SU-DHL-6 (cell line): ENCODE results near the gene IZUMO2.
"Not testable (repeated sequence)": the region's sequence is repeated elsewhere in the genome, so short reads cannot be mapped to it uniquely, and the experiment has no call there.

Experiments used
- CTCF ChIP-seq: fragments of 200-600 bp; sonication (generic); IDR thresholded peaks from one replicate; pipeline ENCODE4 v1.5.1; 2017; ENCODE audit warnings: antibody characterized with exemption, mild to moderate bottlenecking, low read length, moderate library complexity; ENCODE audit not compliant: insufficient read depth, poor library complexity, severe bottlenecking
- EZH2phosphoT487 ChIP-seq: fragments of 200-600 bp; sonication (generic), shearing (Covaris generic); conservative IDR thresholded peaks from 2 replicates; pipeline ENCODE4 v1.6.1; 2018; ENCODE audit warnings: mild to moderate bottlenecking, antibody characterized with exemption, low read length, moderate library complexity, mixed read lengths

GRCh38 chr19:50134777-50135719 lies 28.0 kb downstream of the IZUMO2 start:
- TF ChIP-seq CTCF, EZH2phosphoT487: not testable (repeated sequence)
